OCI-LY3 (cell line): Measurements from ENCODE around the gene KIF6.

Source experiments
- EZH2phosphoT487 ChIP-seq: fragments of 200-600 bp; shearing (Covaris generic); IDR thresholded peaks from 2 replicates; pipeline ENCODE4 v1.6.1; 2018; ENCODE audit warnings: antibody characterized with exemption, mixed run types, low read depth
- TF ChIP-seq, protein P1 (sequence below): fragments of 200-600, 300-600 bp; sonication (generic); IDR thresholded peaks from 2 replicates; pipeline ENCODE4 v1.5.1; 2014; ENCODE audit warnings: antibody characterized with exemption, low read length, low read depth

DNA sequence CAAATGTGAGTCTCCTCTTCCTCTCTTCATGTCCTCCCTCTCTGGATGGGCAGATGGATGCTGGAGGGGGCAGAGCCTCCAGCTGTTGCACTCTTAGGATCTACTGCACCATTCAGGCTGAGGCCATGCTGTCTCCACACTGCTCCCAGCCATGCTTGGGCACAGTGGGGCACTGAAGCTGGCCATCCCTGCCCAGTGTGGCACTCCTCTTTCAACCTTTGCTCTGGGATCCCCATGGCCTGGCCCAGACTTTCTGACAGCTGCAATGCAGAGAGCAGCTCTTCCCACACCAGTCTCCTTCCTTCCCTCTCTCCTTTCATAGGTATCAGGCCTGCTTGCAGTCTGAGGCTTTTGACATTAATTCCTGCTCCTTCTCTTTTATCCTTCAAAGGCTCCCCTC is 420.3 kb downstream of the KIF6 start:
- TF ChIP-seq, protein P1, sequence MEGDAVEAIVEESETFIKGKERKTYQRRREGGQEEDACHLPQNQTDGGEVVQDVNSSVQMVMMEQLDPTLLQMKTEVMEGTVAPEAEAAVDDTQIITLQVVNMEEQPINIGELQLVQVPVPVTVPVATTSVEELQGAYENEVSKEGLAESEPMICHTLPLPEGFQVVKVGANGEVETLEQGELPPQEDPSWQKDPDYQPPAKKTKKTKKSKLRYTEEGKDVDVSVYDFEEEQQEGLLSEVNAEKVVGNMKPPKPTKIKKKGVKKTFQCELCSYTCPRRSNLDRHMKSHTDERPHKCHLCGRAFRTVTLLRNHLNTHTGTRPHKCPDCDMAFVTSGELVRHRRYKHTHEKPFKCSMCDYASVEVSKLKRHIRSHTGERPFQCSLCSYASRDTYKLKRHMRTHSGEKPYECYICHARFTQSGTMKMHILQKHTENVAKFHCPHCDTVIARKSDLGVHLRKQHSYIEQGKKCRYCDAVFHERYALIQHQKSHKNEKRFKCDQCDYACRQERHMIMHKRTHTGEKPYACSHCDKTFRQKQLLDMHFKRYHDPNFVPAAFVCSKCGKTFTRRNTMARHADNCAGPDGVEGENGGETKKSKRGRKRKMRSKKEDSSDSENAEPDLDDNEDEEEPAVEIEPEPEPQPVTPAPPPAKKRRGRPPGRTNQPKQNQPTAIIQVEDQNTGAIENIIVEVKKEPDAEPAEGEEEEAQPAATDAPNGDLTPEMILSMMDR: no peak
- TF ChIP-seq EZH2phosphoT487: no peak
